ENCODE measurements around the gene ASMTL. TPM values are rescaled to one million over a fixed set of nuclear protein-coding genes. Genes with fewer than 3 reads are reported as not detected.

Gene ASMTL
- total RNA-seq, 8 experiments from 2014 or later, result 15.1 to 46.3 (median 23.4) TPM

DNA sequence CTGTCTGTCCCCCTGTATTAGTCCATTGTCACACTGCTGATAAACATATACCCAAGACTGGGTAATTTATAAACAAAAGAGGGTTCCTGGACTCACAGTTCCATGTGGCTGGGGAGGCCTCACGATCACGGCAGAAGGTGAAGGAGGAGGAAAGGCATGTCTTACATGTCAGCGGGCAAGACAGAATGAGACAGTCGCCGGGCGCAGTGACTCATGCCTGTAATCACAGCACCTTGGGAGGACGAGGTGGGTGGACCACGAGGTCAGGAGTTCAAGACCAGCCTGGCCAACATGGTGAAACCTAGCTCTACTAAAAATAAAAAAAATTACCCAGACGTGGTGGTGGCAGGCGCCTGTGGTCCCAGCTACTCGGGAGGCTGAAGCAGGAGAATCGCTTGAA lies 91.4 kb downstream of the ASMTL start:
- no peaks in the 10 kb centered on the region for H3K4me1 ChIP-seq (replicated peaks in 1 of 2)
- no peak for ATAC-seq (replicated peaks in 6 of 8)
- WGBS, 10 experiments, result 60 to 85% (median 81%) methylated on average over 2 to 9 of the region's 12 CpGs; no CpG with 5 or more reads in 2 of the 10 experiments
- no peak overlapping the region for H3K4me3 ChIP-seq
- no peak overlapping the region for H3K27ac ChIP-seq
- in situ Hi-C loops (cut with MboI; ENCODE audit: low pct_unique_long_range_greater_than_20kb in 2 of 9, low sequenced_read_pairs in 9 of 9, unreplicated experiment in 9 of 9), result no loop called here

DNA sequence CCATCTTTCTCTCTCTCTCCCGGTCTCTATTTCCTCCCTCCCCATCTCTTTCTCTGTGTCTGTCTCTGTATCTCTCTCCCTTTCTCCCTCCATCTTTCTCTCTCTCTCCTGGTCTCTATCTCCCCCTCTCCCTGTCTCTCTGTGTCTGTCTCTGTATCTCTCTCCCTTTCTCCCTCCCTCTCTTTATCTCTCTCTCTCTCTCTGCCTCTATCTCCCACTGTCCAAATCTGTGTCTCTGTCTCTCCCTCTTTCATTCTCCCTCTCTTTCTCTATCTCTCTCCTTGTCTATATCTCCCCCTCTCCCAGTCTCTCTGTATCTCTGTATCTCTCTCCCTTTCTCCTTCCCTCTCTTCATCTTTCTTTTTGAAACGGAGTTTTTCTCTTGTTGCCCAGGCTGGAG lies 92.5 kb downstream of the ASMTL start:
- in situ Hi-C loops (cut with MboI; ENCODE audit: low pct_unique_long_range_greater_than_20kb in 2 of 9, low sequenced_read_pairs in 9 of 9, unreplicated experiment in 9 of 9), result no loop called here
- Histone ChIP-seq H3K4me3 (no peak overlapping the region), H3K4me1 (replicated peaks in 1 of 2) (peaks cover 0 to 2% of the 10 kb centered on the region in 2 donors), H3K27ac (no peak overlapping the region)
- no peak for ATAC-seq (replicated peaks in 6 of 8)
- 50 to 100% (median 80%) methylated on average over 1 to 2 of the region's 2 CpGs; no CpG with 5 or more reads in 1 of the 10 experiments for WGBS, 10 experiments

GRCh38 chrX:1359477-1359873 lies 93.2 kb downstream of the ASMTL start:
- ATAC-seq (replicated peaks in 6 of 8), result no peak
- 42 to 96% (median 78%) methylated on average over 2 to 4 of the region's 4 CpGs; no CpG with 5 or more reads in 4 of the 10 experiments for WGBS, 10 experiments
- H3K4me3 ChIP-seq, result no peak overlapping the region
- H3K4me1 ChIP-seq (replicated peaks in 1 of 2), result peaks cover 0 to 2% of the 10 kb centered on the region in 2 donors
- in situ Hi-C loops (cut with MboI; ENCODE audit: low pct_unique_long_range_greater_than_20kb in 2 of 9, low sequenced_read_pairs in 9 of 9, unreplicated experiment in 9 of 9), result no loop called here
- no peak overlapping the region for H3K27ac ChIP-seq

DNA sequence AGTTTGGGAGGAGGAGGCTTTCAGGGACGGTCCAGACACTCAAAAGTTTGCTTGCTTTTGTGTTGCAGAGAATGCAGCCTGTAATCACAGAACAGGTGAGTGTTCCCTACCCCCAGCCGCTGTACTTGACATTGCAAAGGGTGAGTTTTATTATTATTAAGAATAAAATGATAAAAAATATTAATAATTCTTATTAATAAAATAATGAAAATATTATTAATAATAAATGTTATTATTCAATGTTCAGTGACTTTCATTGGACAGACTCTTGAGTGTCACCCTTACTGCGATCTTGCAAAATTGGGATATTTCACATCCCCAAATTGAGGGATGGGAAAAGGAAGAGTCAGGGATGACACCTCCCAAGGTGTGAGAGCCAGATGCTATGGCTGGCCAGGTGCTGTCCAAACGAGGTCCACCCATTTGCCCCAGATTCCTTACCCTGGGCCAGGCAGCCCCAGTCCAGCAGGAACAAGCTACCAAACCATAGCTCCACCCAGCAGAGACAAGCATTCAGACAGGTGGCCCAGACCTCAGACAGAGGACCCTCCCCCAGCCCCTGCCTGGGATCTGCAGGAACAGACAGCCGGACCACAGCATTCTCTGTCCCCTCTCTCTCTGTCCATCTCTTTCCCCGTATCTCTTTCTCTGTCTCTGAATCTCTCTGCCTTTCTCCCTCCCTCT lies 93.8 kb downstream of the ASMTL start:
- WGBS, 10 experiments, result 56 to 100% (median 87%) methylated on average over 2 to 5 of the region's 6 CpGs; no CpG with 5 or more reads in 1 of the 10 experiments
- Histone ChIP-seq H3K4me3 (no peak overlapping the region), H3K27ac (no peak overlapping the region), H3K4me1 (replicated peaks in 1 of 2) (peaks cover 0 to 2% of the 10 kb centered on the region in 2 donors)
- in situ Hi-C loops (cut with MboI; ENCODE audit: low pct_unique_long_range_greater_than_20kb in 2 of 9, low sequenced_read_pairs in 9 of 9, unreplicated experiment in 9 of 9), result no loop called here
- ATAC-seq (replicated peaks in 6 of 8), result no peak

GRCh38 chrX:1357993-1358392 lies 94.7 kb downstream of the ASMTL start:
- H3K27ac ChIP-seq, result no peak overlapping the region
- in situ Hi-C loops (cut with MboI; ENCODE audit: low pct_unique_long_range_greater_than_20kb in 2 of 9, low sequenced_read_pairs in 9 of 9, unreplicated experiment in 9 of 9), result no loop called here
- 53 to 100% (median 93%) methylated on average over 2 to 8 of the region's 10 CpGs; no CpG with 5 or more reads in 1 of the 10 experiments for WGBS, 10 experiments
- H3K4me3 ChIP-seq, result no peak overlapping the region
- ATAC-seq (replicated peaks in 6 of 8), result no peak
- peaks cover 0 to 2% of the 10 kb centered on the region in 2 donors for H3K4me1 ChIP-seq (replicated peaks in 1 of 2)

- peak; percentile 41 to 70 (median 63) for ATAC-seq (replicated peaks in 6 of 8)
- H3K4me3 ChIP-seq, result no peak overlapping the region
- peaks cover 0 to 2% of the 10 kb centered on the region in 2 donors for H3K4me1 ChIP-seq (replicated peaks in 1 of 2)
- WGBS, 10 experiments, result 0 to 63% (median 20%) methylated on average over 1 to 3 of the region's 11 CpGs; no CpG with 5 or more reads in 3 of the 10 experiments
- peak overlapping the region in 1 of 2 donors; percentile 28 for H3K27ac ChIP-seq
- in situ Hi-C loops (cut with MboI; ENCODE audit: low pct_unique_long_range_greater_than_20kb in 2 of 9, low sequenced_read_pairs in 9 of 9, unreplicated experiment in 9 of 9), result no loop called here
These were observed 97.3 kb downstream of the ASMTL start for GRCh38 chrX:1355131-1356046.

DNA sequence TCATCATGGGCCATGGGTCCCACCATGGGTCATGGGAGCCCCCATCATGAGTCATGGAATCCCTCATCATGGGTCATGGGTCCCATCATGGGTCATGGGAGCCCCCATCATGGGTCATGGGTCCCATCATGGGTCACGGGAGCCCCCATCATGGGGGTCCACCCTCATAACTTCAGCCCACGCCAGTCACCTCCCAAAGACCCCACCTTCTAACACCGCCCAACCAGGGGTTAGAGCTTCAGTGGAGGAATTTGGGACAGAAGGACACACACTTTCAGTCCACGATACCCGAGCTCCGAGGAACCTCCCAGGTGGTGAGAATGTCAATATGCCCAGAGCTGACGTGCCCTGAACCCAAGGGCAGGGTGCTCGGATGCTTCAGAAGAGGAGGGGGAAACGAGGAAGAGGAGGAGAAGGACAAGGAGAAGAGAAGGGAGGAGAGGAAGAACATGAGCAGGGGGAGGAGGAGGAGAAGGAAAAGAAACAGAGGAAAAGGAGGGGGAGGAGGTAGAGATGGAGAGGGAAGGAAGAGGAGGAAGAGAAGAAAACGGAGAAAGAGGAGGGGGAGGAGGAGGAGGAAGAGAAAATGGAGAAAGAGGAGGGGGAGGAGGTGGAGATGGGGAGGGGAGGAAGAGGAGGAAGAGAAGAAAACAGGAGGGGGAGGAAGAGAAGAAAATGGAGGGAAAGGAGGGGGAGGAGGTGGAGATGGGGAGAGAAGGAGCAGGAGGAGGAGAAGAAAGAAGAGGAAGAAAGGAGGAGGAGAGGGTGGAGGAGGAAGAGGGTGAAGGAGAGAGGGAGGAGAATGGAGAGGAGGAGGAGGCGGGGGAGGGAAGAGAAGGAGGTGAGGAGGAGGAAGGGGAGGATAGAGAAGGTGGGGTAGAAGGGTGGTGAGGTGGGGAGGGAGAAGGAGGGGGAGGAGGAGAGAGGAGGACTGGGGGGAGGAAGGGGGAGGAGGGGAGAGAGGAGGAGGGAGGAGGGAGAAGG lies 98.4 kb downstream of the ASMTL start:
- H3K4me3 ChIP-seq, result no peak overlapping the region
- WGBS, 10 experiments, result 37 to 100% (median 88%) methylated on average over 1 to 7 of the region's 11 CpGs; no CpG with 5 or more reads in 2 of the 10 experiments
- H3K4me1 ChIP-seq (replicated peaks in 1 of 2), result peaks cover 0 to 2% of the 10 kb centered on the region in 2 donors
- peak in 3 of 8 experiments; percentile 13 to 24 (median 20) for ATAC-seq (replicated peaks in 6 of 8)
- H3K27ac ChIP-seq, result no peak overlapping the region
- in situ Hi-C loops (cut with MboI; ENCODE audit: low pct_unique_long_range_greater_than_20kb in 2 of 9, low sequenced_read_pairs in 9 of 9, unreplicated experiment in 9 of 9), result no loop called here

Other genes starting within 250 kb of the ASMTL start
- under 1 TPM in 3 of 8 experiments, not detected in 5; 0.05 to 0.28 (median 0.13) TPM for gene CRLF2, start 240.3 kb downstream of the ASMTL start, total RNA-seq
- 1 to 10 TPM in 1 of 8 experiments, under 1 TPM in 3, not detected in 4; 0.27 to 1.1 (median 0.77) TPM for gene CSF2RA, start 184.1 kb downstream of the ASMTL start, total RNA-seq
- 1 to 10 TPM in 1 of 8 experiments, under 1 TPM in 6, not detected in 1; 0.27 to 1.3 (median 0.55) TPM for gene IL3RA, start 116.1 kb downstream of the ASMTL start, total RNA-seq
- 100 to 1,000 TPM; 145 to 398 (median 286) TPM for gene SLC25A6, start 60.8 kb downstream of the ASMTL start, total RNA-seq
- gene P2RY8, start 84.3 kb upstream of the ASMTL start, total RNA-seq, result 1 to 10 TPM in 1 of 8 experiments, under 1 TPM in 5, not detected in 2; 0.13 to 2.1 (median 0.22) TPM
- gene AKAP17A, start 138.7 kb upstream of the ASMTL start, total RNA-seq, result 10 to 100 TPM; 23.9 to 39.5 (median 28.0) TPM
- gene ASMT, start 162.2 kb upstream of the ASMTL start, total RNA-seq, result under 1 TPM in 3 of 8 experiments, not detected in 5; 0.33 to 0.82 (median 0.43) TPM

Data from motor neuron (in vitro differentiated cells).